Uterus (tissue), 2 donors: ENCODE results near the gene CAPZA2.

Source experiments
- POLR2A ChIP-seq, 2 donors: fragments of 450-650 bp; IDR thresholded peaks; one replicate each; pipeline ENCODE4 v1.6.1; 2016; ENCODE audit warnings: antibody characterized with exemption in 2 of 2, mild to moderate bottlenecking in 1 of 2, moderate library complexity in 1 of 2
- TF ChIP-seq, protein P1 (sequence below), 4 experiments: fragments of 200-600 bp in 2 of 4; fragments of 450-650 bp in 2 of 4; sonication (generic) in 2 of 4; IDR thresholded peaks; one replicate each; pipeline ENCODE4 v1.5.1; 2016 to 2019; ENCODE audit warnings: antibody characterized with exemption in 4 of 4, mild to moderate bottlenecking in 2 of 4, moderate library complexity in 1 of 4

DNA sequence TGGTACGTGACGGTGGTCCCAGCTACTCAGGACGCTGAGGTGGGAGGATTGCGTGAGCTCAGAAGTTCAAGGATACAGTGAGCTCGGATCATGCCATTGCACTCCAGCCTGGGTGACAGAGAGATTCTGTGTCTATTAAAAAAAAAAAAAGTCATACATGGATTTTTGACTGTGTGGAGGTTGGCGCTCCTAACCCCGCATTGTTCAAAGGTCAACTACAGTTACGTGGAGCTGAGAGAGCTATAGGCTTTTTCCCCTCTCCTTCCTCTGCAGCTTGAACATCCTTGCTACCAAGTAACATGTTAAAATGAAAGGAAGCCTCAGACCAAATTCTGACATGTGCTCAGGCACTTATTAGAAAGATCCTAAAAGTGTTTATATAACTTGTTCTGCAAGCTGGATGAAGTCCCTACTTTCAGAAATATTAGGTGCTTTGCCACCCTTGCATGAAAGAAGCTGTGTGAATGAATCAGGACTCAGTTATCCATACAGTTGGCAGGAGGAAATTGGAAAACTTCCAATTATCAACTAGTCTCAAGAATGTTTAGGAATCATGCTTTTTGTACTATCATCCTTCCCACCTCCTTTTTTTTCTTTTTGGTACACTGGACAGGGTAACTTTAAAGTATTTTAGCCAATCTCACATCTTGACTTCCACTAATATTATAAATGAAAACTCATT, 78.4 kb downstream of the CAPZA2 start:
- TF ChIP-seq, protein P1, sequence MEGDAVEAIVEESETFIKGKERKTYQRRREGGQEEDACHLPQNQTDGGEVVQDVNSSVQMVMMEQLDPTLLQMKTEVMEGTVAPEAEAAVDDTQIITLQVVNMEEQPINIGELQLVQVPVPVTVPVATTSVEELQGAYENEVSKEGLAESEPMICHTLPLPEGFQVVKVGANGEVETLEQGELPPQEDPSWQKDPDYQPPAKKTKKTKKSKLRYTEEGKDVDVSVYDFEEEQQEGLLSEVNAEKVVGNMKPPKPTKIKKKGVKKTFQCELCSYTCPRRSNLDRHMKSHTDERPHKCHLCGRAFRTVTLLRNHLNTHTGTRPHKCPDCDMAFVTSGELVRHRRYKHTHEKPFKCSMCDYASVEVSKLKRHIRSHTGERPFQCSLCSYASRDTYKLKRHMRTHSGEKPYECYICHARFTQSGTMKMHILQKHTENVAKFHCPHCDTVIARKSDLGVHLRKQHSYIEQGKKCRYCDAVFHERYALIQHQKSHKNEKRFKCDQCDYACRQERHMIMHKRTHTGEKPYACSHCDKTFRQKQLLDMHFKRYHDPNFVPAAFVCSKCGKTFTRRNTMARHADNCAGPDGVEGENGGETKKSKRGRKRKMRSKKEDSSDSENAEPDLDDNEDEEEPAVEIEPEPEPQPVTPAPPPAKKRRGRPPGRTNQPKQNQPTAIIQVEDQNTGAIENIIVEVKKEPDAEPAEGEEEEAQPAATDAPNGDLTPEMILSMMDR (IDR thresholded peaks at IDR 0.05) = no peak
- no peak for TF ChIP-seq POLR2A (IDR thresholded peaks at IDR 0.05)
